GM18499 (cell line): ENCODE results near the gene WDR64.
A peak's percentile ranks its signal among the peaks of the same experiment; 100 is the strongest.
"Not testable (repeated sequence)": the region's sequence is repeated elsewhere in the genome, so short reads cannot be mapped to it uniquely, and the experiment has no call there.

Experiments
- ATAC-seq: cut with Tn5 transposase; IDR thresholded peaks from one replicate; pipeline ENCODE4 v1.9.1; 2021; ENCODE audit warnings: moderate number of reproducible peaks; ENCODE audit not compliant: insufficient read depth, unreplicated experiment

The WDR64 gene

GRCh38 chr1:241825581-241825980, 173.5 kb downstream of the WDR64 start:
- ATAC-seq: no peak

GRCh38 chr1:241826613-241827012, 174.5 kb downstream of the WDR64 start:
- not testable (repeated sequence) for ATAC-seq

GRCh38 chr1:241827264-241827663, 175.2 kb downstream of the WDR64 start:
- no peak for ATAC-seq

DNA sequence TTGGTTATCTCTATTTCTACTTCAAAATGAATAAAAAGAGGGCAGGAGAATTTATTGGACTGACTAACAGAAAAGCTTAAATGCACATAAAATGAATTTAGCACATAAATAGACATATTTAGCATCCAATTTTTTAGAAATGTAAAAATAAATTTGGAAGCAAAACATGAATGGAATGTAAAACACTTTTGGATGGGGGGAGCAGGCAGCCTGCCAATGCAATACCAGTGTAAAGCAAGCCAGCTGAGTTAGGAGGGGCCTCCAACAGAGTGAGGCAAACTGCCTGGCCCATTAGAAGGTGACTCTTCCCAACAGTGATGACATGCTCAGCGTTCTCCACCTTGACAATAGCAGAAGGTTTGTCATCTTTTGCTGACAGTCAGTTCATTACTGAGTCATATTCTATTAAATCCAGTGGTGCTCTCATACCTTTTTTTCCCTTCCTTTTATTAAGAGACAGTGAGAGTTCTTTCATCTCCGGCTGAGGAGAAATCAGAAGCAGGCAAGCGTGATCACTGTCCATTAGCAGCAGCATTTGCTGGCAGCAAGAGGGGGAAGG, 176.5 kb downstream of the WDR64 start:
- no peak for ATAC-seq

GRCh38 chr1:241829468-241829867, 177.4 kb downstream of the WDR64 start:
- no peak for ATAC-seq

DNA sequence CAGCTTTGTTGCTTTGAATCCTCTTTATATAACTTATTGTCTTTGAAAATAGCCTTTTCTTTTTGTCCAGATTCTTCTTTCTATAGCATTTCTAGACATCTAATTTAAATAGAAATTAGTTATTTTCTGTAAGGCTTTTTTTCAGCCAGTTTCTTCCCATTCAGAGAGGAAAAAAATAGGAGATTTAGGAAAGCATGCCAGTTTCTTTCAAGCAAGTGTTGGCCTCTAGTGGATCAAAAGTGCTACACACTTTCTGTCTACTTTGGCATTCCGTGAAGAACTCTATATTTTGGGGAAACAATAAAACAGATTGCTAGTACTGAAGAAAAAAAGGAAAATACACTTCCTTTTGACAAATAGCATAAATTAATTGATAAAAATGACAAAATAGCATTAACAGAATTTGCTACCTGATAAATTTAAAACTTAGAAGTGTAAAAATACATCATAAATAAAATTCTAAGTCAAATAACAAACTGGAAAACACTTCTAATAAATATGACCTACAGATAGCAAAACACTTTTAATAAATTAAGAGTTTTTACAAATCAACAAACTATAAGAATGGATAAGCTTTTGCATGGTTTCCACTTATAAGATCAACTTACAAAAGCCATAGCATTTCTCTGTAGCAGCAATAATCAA, 182.8 kb downstream of the WDR64 start:
- ATAC-seq: no peak

GRCh38 chr1:241836941-241837340, 184.9 kb downstream of the WDR64 start:
- no peak for ATAC-seq

DNA sequence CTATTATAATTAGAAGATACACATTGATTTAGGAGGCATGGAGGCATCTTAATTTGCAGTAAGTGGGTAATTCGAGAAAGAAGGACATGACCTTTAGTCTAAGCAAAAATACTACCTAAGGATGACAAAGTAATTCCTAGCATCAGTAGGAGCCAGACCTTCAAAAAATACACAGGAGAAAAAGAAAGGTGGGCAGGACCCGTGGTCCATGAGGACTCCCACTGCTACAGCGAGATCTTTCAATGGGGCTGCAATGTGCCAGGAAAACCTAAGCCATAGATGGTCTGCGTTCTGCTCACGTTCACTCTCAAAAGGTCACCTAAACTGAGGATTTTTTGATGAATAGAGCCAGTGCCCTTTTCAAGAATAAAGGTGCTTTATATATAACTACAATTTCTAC, 185.3 kb downstream of the WDR64 start:
- ATAC-seq: no peak

DNA sequence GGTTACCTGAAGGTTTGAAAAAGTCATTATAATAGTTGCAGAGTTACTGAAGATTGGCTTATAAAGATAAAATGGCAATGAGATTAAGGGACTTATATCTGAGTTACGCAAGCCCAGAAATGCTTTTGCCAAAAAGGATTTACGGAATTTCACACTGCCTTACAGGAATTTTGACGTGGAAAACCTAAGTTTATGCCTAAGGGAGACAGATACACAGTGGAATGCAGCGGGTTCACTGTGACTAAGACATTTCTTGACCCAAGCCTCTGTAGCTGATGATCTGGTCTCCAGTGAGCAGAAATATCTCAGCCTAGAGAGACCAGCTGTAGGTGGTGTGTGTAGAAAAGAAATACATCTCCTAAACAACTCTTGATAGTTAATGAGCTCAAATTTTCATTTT, 185.8 kb downstream of the WDR64 start:
- no peak for ATAC-seq

GRCh38 chr1:241838897-241839296, 186.8 kb downstream of the WDR64 start:
- no peak for ATAC-seq

DNA sequence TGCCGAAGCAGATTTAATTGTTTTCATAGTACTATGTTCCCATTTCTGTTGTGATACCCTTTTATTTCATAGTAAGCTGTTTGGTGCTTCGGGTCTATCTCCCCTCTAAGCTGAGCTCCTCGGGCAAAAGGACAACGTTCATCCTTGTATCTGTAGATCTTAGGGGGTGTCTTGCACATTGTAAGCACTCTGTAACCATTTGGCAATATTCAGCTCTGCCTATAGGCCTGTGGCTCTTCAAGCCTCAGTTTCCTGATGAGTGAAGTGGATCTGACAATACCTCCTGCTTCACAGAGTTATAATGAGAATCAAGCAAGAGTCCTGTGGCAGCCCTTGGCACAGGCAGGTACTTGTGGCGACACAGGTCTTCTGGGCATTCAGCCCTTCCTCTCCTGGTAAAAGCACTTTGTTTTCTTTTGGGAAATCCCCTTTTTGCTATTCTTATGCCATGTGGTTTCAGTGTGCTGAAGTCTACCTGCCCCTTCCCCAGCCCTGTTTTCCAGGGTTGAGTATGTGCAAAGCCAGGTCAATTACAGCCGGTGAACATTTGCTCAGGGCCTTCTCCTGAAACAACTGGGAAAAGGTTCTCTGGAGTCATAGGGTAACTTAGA, 187.4 kb downstream of the WDR64 start:
- no peak for ATAC-seq

- no peak for ATAC-seq
Observed at GRCh38 chr1:241840164-241840563, 188.1 kb downstream of the WDR64 start.

- no peak for ATAC-seq
Observed at GRCh38 chr1:241841691-241842090, 189.6 kb downstream of the WDR64 start.

GRCh38 chr1:241842565-241842964, 190.5 kb downstream of the WDR64 start:
- ATAC-seq: no peak

DNA sequence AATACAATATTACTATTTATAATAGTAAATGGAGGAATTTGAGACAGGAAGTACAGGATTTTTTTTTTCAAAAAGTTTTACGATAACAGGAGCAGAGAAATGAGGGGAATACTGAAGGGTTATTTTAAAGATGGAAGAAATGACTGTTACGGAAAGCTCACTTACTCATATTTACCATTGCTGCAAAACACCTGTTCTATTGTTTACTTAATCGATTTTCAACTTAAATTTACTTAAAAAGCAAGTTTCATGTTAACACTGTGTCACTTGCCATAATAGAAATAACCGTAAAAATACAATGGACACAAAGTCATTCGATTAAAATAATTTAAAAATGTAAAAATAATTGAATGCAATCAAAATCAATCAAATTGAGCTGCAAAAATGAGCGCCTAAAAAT, 192.5 kb downstream of the WDR64 start:
- ATAC-seq: no peak

DNA sequence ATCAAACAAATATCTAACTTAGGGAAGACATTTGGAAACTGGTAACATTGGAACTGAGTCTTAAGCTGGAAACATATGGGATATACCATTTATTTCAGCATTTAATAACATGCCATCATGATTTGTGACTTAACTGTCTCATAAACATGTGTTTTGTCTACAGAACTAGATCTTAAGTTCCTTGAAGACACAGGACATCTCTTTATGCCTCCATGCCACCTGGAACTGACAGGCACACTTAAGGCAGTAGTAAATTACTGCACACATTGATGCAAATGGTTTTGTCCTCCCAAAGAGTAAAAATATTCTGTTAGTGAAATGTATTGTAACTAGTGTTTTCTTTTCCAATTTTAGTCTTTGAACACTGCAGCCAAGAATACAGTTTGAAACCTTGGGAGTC, 194.3 kb downstream of the WDR64 start:
- ATAC-seq: no peak

DNA sequence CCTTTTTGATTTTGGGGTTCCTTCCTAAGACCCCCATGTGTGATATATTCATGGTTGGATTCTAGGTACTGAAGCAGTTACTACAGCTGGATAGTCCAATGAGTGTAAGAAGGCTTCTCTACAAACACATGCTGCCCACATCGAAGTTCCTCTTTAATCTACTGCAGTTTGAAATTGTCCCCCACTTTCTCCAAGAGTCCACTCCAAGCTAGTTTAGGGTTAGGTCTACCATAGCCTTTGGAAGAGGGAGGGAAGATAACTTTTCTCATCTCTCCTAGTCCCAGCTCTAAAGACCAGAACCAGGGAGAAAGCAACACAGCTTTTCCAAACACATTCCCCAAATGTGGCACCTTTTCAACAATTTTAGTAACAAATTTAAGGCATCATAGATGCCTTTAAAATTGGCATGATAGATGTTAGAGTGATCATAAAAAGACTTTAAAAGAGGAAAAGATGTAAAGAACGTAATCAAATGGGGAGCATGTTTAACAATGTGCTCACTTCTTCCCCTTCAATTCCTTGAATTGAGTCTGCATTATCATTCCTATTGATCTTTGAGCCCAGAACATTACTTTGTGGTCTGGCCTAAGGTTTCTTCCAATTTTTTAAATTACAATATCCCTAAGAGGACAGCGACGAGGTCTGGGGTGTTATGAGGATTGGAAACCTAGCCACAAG, 194.9 kb downstream of the WDR64 start:
- ATAC-seq: no peak

DNA sequence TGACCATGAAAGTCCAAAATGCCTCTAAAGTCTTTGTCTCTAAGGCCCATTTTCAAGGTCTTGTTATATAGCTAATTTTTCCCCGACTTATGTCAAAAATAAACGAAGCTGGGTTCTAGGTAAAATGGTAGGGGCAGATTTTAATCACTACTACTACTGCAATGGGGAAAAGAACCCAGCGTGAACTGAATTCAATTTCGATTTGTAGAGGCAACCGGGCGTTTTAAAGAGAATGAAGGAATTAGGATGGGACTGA, 195.4 kb downstream of the WDR64 start:
- ATAC-seq: no peak

DNA sequence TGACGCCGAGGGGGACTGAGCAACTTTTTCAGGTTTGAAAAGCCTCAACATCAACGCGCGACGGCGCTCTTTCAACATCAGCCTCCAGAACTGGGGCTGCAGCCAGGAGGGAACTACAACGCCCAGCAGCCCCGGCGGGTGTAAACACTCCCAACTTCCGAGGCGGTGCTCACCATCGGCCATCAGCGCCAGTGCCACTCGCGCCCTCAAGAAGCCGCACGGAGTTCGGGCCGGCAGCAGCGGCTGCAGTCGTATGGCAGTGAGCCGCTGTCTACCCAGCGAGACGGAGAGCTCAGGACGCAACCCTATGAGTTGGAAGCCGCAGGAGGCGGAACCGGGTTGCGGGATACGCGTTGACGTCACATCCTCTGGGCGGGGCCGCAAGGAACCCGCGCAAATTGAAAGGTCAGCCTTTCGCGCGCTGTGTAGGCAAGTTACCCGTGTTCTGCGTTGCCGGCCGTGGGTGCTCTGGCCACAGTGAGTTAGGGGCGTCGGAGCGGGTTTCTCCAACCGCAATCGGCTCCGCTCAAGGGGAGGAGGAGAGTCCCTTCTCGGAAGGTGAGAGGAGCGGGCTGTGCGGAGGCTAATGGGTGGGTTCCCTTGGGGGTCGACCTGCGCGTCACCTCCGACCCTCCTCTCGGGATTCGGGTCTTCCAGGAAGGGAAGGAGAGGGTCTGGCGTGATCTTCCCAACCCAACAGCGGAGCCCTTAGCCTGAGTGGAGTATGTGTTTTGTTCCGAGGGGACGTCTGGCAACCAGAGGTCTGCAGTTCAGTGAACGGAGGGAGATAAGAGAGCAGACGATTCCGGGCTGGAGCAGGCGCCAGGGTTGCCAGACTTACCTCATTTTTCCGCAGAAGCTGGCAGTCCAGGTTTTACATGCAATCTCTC, 196.0 kb downstream of the WDR64 start, which contains the start of gene EXO1:
Gene EXO1, plus strand, starts transcription at position 409 of the 890 bp plus-strand sequence. CDS start 2,222 bp downstream, outside the sequence.
- ATAC-seq: peak; percentile 89

GRCh38 chr1:241848686-241849344, 196.7 kb downstream of the WDR64 start:
- no peak for ATAC-seq
